ENCODE measurements around the gene SMPDL3B. TPM values are rescaled to one million over a fixed set of nuclear protein-coding genes. Genes with fewer than 3 reads are reported as not detected.

SMPDL3B gene
- polyA plus RNA-seq, 1 donor (not counting 4 experiments of a cell fraction or from before 2014, with no cell fraction given): 0.51 TPM

DNA sequence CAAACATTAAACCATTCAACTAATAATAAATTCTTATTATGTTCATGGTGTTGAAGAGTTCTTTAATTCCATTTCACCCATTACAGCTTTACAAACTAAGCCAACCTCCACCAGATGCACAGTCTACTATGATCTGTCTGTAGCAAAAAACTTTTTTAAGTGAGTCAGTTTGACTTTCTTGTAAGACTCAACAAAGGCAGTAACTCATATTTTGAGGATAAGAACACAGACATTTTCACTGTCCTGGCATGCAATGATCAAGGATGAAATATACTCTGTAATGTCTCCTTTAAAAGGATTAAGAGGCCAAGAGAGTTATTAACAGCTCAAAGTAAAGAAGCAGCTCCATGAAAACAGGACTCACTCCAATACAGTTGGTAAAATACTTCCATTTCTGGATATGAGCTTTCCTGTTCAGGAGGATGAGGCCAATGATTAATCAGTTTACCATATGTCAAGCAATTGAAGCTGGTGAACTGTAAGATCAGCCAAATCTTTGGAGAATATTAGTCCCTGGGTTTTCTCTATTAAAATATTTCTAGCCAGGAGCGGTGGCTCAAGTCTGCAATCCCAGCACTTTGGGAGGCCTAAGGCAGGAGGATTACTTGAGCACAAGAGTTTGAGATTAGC, 45.5 kb downstream of the SMPDL3B start:
- Histone ChIP-seq H3K9ac (ENCODE audit: control insufficient read depth, extremely low read depth, insufficient read depth, low read length) (no peak overlapping the region), H4K20me1 (ENCODE audit: control insufficient read depth, extremely low read depth, insufficient read depth, low read length) (no peaks in the 10 kb centered on the region), H3K79me2 (ENCODE audit: control insufficient read depth, insufficient read depth, low read length) (no peaks in the 10 kb centered on the region), H3K36me3 (ENCODE audit: control insufficient read depth in 2 of 2, extremely low read depth in 1 of 2, insufficient read depth in 2 of 2, low read length in 2 of 2) (peaks cover 0 to 6% of the 10 kb centered on the region in 2 experiments), H3K27me3 (ENCODE audit: control insufficient read depth, extremely low read depth, insufficient read depth, low read length) (no peaks in the 10 kb centered on the region), H2AFZ (ENCODE audit: control insufficient read depth, low read length) (no peak overlapping the region), H3K27ac (ENCODE audit: control insufficient read depth, insufficient read depth, low read length) (no peak overlapping the region), H3K4me1 (ENCODE audit: control insufficient read depth, extremely low read depth, insufficient read depth, low read length) (no peaks in the 10 kb centered on the region), H3K4me3 (ENCODE audit: control insufficient read depth in 2 of 3, extremely low read depth in 1 of 3, insufficient read depth in 2 of 3, low read depth in 1 of 3, low read length in 3 of 3) (no peak overlapping the region), H3K9me3 (ENCODE audit: control insufficient read depth, low read depth, low read length) (no peaks in the 10 kb centered on the region), H3K9me1 (ENCODE audit: control insufficient read depth, extremely low read depth, insufficient read depth, low read length) (no peaks in the 10 kb centered on the region), H3K4me2 (ENCODE audit: control insufficient read depth, extremely low read depth, insufficient read depth, low read depth, low read length) (no peak overlapping the region)
- no peak for FAIRE-seq
- dilution Hi-C loops (cut with MboI; ENCODE audit: extremely low pct_ligation_motif_present, low sequenced_read_pairs): no loop called here
- TF ChIP-seq CTCF (optimal IDR thresholded peaks at IDR 0.05 in 1 of 3, IDR thresholded peaks at IDR 0.05 in 1 of 3, conservative IDR thresholded peaks at IDR 0.05 in 1 of 3; ENCODE audit: extremely low read depth in 1 of 3, insufficient read depth in 2 of 3, low read length in 3 of 3): no peak
- TF ChIP-seq EZH2 (IDR thresholded peaks at IDR 0.05; ENCODE audit: low read length): no peak
- no peak for DNase-seq (ENCODE audit: low read depth, low spot score)

- dilution Hi-C loops (cut with MboI; ENCODE audit: extremely low pct_ligation_motif_present, low sequenced_read_pairs): no loop called here
- DNase-seq (ENCODE audit: low read depth, low spot score) (no peak), FAIRE-seq (no peak)
- no peak overlapping the region for H3K9ac ChIP-seq (ENCODE audit: control insufficient read depth, extremely low read depth, insufficient read depth, low read length)
- TF ChIP-seq CTCF (optimal IDR thresholded peaks at IDR 0.05 in 1 of 3, IDR thresholded peaks at IDR 0.05 in 1 of 3, conservative IDR thresholded peaks at IDR 0.05 in 1 of 3; ENCODE audit: extremely low read depth in 1 of 3, insufficient read depth in 2 of 3, low read length in 3 of 3): no peak
- TF ChIP-seq EZH2 (IDR thresholded peaks at IDR 0.05; ENCODE audit: low read length): no peak
- H3K27me3 ChIP-seq (ENCODE audit: control insufficient read depth, extremely low read depth, insufficient read depth, low read length): no peaks in the 10 kb centered on the region
- no peak overlapping the region for H3K4me3 ChIP-seq (ENCODE audit: control insufficient read depth in 2 of 3, extremely low read depth in 1 of 3, insufficient read depth in 2 of 3, low read depth in 1 of 3, low read length in 3 of 3)
- no peak overlapping the region for H3K27ac ChIP-seq (ENCODE audit: control insufficient read depth, insufficient read depth, low read length)
- no peaks in the 10 kb centered on the region for H3K4me1 ChIP-seq (ENCODE audit: control insufficient read depth, extremely low read depth, insufficient read depth, low read length)
- H2AFZ ChIP-seq (ENCODE audit: control insufficient read depth, low read length): no peak overlapping the region
- H3K4me2 ChIP-seq (ENCODE audit: control insufficient read depth, extremely low read depth, insufficient read depth, low read depth, low read length): no peak overlapping the region
- H3K79me2 ChIP-seq (ENCODE audit: control insufficient read depth, insufficient read depth, low read length): no peaks in the 10 kb centered on the region
- no peaks in the 10 kb centered on the region for H3K9me1 ChIP-seq (ENCODE audit: control insufficient read depth, extremely low read depth, insufficient read depth, low read length)
- H3K9me3 ChIP-seq (ENCODE audit: control insufficient read depth, low read depth, low read length): no peaks in the 10 kb centered on the region
- H4K20me1 ChIP-seq (ENCODE audit: control insufficient read depth, extremely low read depth, insufficient read depth, low read length): no peaks in the 10 kb centered on the region
- peaks cover 0 to 6% of the 10 kb centered on the region in 2 experiments for H3K36me3 ChIP-seq (ENCODE audit: control insufficient read depth in 2 of 2, extremely low read depth in 1 of 2, insufficient read depth in 2 of 2, low read length in 2 of 2)
These were observed 46.3 kb downstream of the SMPDL3B start for GRCh38 chr1:27981145-27981544.
